Pancreas (tissue), 10 donors: ENCODE measurements around the gene RBM19. TPM values are rescaled to one million over a fixed set of nuclear protein-coding genes. Genes with fewer than 3 reads are reported as not detected.

ENCODE experiments used
- ATAC-seq, 4 donors: fragments of 200-7000 bp; cut with Tn5 transposase; one replicate each; pipeline versions ENCODE4 v1.8.0 to v1.9.1; 2020; ENCODE audit warnings: mild to moderate bottlenecking in 4 of 4, moderate library complexity in 4 of 4
- DNase-seq, 6 donors: peaks; one replicate each; pipeline ENCODE4 v3.0.0-alpha.2; 2020
- FAIRE-seq: peaks from 2 replicates; lab custom pipeline; 2012; peaks lifted over from hg19 to GRCh38; lab: Jason Lieb, UNC
- H3K27ac ChIP-seq, 4 donors: fragments of 200-600 bp; sonication (generic); 1 replicate in 3 of 4; 2 replicates in 1 of 4; pipeline versions ENCODE4 v1.5.0 to v1.8.0; 2020
- H3K27me3 ChIP-seq, 4 donors: fragments of 200-600 bp; one replicate each; pipeline ENCODE4 v1.8.0; 2021
- H3K36me3 ChIP-seq, 3 donors: fragments of 200-600 bp; sonication (generic) in 1 of 3; one replicate each; pipeline versions ENCODE4 v1.5.0 to v1.8.0; 2020 to 2021
- H3K4me1 ChIP-seq, 3 donors: fragments of 200-600 bp; one replicate each; pipeline ENCODE4 v1.8.0; 2021
- H3K4me3 ChIP-seq, 4 donors: fragments of 200-600 bp; sonication (generic) in 2 of 4; one replicate each; pipeline versions ENCODE4 v1.5.0 to v1.8.0; 2020 to 2021
- H3K9me3 ChIP-seq, 4 donors: fragments of 200-600 bp; one replicate each; pipeline ENCODE4 v1.8.0; 2021
- WGBS, 2 donors: extraction: QIAGEN DNeasy Blood & Tissue Kit; methylation state at CpG; one replicate each; pipeline ENCODE4 v1.1.7; 2013; 5-methylcytosine and 5-hydroxymethylcytosine counted together
- intact Hi-C, 3 donors: fragments of 100-400 bp; cut with DNase I; formaldehyde crosslinking; loops; one replicate each; pipeline versions ENCODE4 v1.11.1 to v1.14.2; 2022
- polyA plus RNA-seq, 2 donors: library from polyadenylated mRNA; stranded (reverse); fragments of 200-250 nt; gene quantifications; one replicate each; pipeline ENCODE4 v1.2.3, GENCODE V29; 2013
- total RNA-seq, 6 donors: library from RNA; stranded (reverse); fragmentation: NEBNext Ultra II Directional in 4 of 6; extraction: Animal tissue kit (Norgen Biotek cat#: 25700) in 4 of 6; gene quantifications; one replicate each; pipeline versions ENCODE4 v1.2.1 to v1.2.4, GENCODE V29; 2021 to 2023
- TF ChIP-seq, protein P1 (sequence below), 4 donors: fragments of 200-600 bp; sonication (generic) in 3 of 4; IDR thresholded peaks; one replicate each; pipeline versions ENCODE4 v1.5.0 to v1.8.0; 2021; ENCODE audit warnings: antibody characterized with exemption in 4 of 4
- donor health status: healthy with polysubstance abuse.
- donor health status: DM: no; HTN: no; CAD: no; lungs with moderate emphysema.
- donor health status: DM: no; HTN: no; CAD: no.
- donor health status: control.
- donor health status: control.
- donor health status: Bipolar disorder and iron deficiency.
- donor health status: DM: yes; HTN: yes; CAD: no.
- donor health status: DM: no; HTN: no; CAD: no.
- donor health status: DM: no; HTN: no; CAD: no.
- donor health status: DM: yes; HTN: yes; CAD: no.

RBM19 gene
- total and polyA plus RNA-seq, 8 donors = 13.9 to 32.2 (median 15.8) TPM

DNA sequence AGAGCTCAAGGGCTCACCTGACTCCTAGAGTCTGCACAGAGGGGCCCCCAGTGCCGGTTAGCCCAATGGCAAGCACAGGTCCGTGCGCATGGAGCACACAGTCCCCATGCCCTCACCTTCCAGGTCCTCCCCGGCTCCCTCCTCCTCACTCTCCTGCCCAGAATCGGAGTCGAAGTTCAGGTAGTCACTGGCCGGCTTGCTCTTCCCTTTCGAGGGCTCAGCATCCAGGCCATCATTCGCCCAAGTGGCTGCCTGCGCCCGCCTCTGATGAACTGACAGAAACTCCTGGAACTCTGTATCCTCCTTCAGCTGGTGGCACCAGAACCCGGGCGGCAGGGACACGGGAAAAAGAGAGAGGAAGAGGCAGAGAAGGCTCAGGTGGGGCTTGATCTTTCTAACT lies 7.0 kb downstream of the RBM19 start:
- no peak for FAIRE-seq
- WGBS, 2 donors = 96% methylated on average over 14 of the region's 14 CpGs
- peaks cover 6 to 66% (median 29%) of the 10 kb centered on the region in 3 donors for H3K36me3 ChIP-seq

DNA sequence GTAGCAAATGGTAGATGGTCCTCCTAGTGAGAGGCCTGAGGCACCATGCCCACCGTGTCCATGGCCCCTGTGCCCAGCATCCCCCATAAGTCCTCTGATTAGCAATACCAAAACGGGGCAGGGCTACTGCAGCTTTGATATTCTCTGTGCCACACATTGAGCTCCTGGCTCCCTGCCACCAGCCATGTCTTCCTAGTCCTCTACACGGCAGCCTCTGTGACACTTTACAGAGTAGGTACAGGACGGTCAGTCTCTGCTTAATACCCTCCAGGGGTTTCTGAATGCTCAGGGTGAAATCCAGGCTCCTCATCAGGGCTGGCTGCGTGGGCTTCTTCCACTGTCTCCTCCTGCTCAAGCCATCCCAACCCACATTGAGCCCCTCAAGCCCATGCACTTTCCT lies 8.0 kb downstream of the RBM19 start:
- H3K36me3 ChIP-seq = peaks cover 6 to 72% (median 30%) of the 10 kb centered on the region in 3 donors
- DNase-seq = no peak
- H3K27ac ChIP-seq = no peak overlapping the region
- no peaks in the 10 kb centered on the region for H3K4me1 ChIP-seq
- intact Hi-C loops = no loop called here
- H3K9me3 ChIP-seq = no peaks in the 10 kb centered on the region
- TF ChIP-seq, protein P1, sequence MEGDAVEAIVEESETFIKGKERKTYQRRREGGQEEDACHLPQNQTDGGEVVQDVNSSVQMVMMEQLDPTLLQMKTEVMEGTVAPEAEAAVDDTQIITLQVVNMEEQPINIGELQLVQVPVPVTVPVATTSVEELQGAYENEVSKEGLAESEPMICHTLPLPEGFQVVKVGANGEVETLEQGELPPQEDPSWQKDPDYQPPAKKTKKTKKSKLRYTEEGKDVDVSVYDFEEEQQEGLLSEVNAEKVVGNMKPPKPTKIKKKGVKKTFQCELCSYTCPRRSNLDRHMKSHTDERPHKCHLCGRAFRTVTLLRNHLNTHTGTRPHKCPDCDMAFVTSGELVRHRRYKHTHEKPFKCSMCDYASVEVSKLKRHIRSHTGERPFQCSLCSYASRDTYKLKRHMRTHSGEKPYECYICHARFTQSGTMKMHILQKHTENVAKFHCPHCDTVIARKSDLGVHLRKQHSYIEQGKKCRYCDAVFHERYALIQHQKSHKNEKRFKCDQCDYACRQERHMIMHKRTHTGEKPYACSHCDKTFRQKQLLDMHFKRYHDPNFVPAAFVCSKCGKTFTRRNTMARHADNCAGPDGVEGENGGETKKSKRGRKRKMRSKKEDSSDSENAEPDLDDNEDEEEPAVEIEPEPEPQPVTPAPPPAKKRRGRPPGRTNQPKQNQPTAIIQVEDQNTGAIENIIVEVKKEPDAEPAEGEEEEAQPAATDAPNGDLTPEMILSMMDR (IDR thresholded peaks at IDR 0.05) = no peak
- H3K27me3 ChIP-seq = no peaks in the 10 kb centered on the region
- ATAC-seq = no peak
- FAIRE-seq = no peak
- 84 to 86% methylated on average over 5 of the region's 5 CpGs for WGBS, 2 donors
- no peak overlapping the region for H3K4me3 ChIP-seq

More for the DNA sequence above, 7.0 kb downstream of the RBM19 start:
- no peaks in the 10 kb centered on the region for H3K27me3 ChIP-seq
- TF ChIP-seq, protein P1 (IDR thresholded peaks at IDR 0.05) = no peak
- H3K9me3 ChIP-seq = no peaks in the 10 kb centered on the region
- DNase-seq (no peak), ATAC-seq (no peak)
- intact Hi-C loops = no loop called here
- no peak overlapping the region for H3K4me3 ChIP-seq
- no peaks in the 10 kb centered on the region for H3K4me1 ChIP-seq
- no peak overlapping the region for H3K27ac ChIP-seq

DNA sequence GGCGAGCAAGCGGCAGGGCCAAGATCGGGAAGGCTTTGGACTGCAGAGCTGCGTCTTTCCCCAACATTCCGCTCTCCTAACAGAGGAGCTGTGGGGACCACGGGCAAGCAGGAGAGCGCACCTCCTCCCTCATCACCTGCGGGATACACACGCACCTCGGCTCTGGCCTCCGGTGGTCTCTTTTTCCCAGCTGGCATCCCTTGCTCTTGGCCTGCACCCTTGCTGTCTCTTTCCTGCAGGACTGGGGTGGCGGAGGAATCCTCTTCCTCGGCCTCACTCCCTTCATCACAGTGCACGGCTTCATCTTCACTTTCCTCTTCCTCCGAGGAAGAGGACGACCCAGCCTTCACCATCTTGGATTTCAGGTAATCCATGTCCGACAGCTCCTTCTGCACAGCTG lies 8.5 kb downstream of the RBM19 start:
- H3K27me3 ChIP-seq = no peaks in the 10 kb centered on the region
- H3K36me3 ChIP-seq = peaks cover 6 to 74% (median 33%) of the 10 kb centered on the region in 3 donors
- H3K27ac ChIP-seq = no peak overlapping the region
- DNase-seq (no peak), FAIRE-seq (no peak), ATAC-seq (no peak)
- no peaks in the 10 kb centered on the region for H3K9me3 ChIP-seq
- TF ChIP-seq, protein P1 (IDR thresholded peaks at IDR 0.05) = no peak
- intact Hi-C loops = no loop called here
- 87 to 93% methylated on average over 17 of the region's 17 CpGs for WGBS, 2 donors
- no peak overlapping the region for H3K4me3 ChIP-seq
- H3K4me1 ChIP-seq = no peaks in the 10 kb centered on the region

DNA sequence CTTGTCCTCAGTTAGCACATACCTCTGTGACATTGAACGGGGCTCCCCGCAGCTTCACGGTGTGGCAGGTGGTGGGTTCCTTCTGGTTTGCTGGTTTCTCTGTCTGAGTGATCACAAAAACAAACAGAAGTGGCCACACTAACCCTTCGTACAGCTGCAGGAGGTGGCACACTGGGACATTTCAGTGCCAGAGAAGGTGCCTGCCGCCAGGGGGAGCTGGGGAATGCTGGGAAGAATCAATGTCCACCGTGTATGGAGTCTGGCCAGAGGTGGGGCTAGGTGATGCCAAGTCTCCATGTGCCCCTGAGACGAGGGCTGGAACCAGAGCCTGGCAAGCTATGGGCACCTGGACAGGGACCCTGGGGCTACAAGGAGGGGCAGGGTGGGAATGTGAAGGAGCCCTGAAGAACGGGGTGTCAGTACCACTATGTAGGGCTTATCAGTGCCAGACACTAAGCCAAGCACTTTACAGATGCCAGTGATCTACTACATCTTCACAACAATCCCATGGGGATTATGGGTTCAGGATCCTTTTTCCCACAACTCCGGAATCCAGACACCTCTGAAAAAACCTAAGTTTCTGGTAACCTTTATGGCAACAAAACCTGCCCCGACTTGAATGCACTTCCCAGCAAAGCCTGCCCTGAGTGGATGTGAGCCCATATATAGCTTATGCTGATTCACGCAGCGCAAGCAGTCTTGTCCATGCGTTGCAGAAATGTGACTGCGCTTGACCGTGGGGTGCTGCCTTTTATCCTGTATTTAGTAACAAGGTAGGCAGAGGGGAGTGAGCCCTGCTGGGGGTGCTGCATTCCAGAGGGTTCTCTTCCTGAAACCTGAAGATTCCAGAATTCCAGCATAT lies 10.8 kb downstream of the RBM19 start:
- Histone ChIP-seq H3K9me3 (no peaks in the 10 kb centered on the region), H3K4me3 (no peak overlapping the region), H3K27me3 (no peaks in the 10 kb centered on the region), H3K27ac (no peak overlapping the region), H3K4me1 (no peaks in the 10 kb centered on the region), H3K36me3 (peaks cover 0 to 65% (median 25%) of the 10 kb centered on the region in 3 donors)
- DNase-seq (peak in 2 of 6 donors; percentile 12 to 32), FAIRE-seq (no peak), ATAC-seq (peak in 2 of 4 donors; percentile 30 to 36)
- TF ChIP-seq, protein P1 (IDR thresholded peaks at IDR 0.05) = no peak
- intact Hi-C loops = no loop called here
- 77 to 81% methylated on average over 15 of the region's 15 CpGs for WGBS, 2 donors

DNA sequence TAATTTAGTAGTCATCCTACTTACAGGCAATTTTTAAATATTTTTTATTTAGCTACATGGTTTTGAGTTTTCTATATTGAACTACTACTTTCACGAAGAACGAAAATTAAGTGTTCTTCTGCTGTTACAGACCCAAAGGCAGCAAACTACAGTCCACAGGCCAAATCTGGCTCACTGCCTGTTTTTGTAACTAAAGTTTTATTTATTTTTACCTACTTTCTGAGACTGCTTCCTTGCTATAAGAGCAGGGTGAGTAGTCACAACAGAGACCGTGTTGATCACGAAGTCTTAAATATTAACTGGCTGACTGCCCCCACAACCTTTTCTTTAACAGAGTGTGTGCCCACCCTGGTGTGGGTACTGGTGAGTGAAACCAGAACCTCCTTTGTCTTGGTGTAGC lies 11.6 kb downstream of the RBM19 start:
- intact Hi-C loops = no loop called here
- Histone ChIP-seq H3K27me3 (no peaks in the 10 kb centered on the region), H3K4me3 (no peak overlapping the region), H3K27ac (no peak overlapping the region), H3K9me3 (no peaks in the 10 kb centered on the region), H3K4me1 (no peaks in the 10 kb centered on the region), H3K36me3 (peaks cover 0 to 69% (median 25%) of the 10 kb centered on the region in 3 donors)
- ATAC-seq (no peak), DNase-seq (no peak), FAIRE-seq (no peak)
- WGBS, 2 donors = 92 to 93% methylated on average over 4 of the region's 4 CpGs
- TF ChIP-seq, protein P1 (IDR thresholded peaks at IDR 0.05) = no peak
